Raji (cell line): ENCODE data around the gene ANTXR2.

ENCODE experiments used
- POLR2A ChIP-seq: IDR thresholded peaks from 2 replicates; pipeline ENCODE4 v1.6.1; 2011; ENCODE audit warnings: low read depth, low read length, control low read depth; ENCODE audit not compliant: insufficient read depth

Gene ANTXR2

DNA sequence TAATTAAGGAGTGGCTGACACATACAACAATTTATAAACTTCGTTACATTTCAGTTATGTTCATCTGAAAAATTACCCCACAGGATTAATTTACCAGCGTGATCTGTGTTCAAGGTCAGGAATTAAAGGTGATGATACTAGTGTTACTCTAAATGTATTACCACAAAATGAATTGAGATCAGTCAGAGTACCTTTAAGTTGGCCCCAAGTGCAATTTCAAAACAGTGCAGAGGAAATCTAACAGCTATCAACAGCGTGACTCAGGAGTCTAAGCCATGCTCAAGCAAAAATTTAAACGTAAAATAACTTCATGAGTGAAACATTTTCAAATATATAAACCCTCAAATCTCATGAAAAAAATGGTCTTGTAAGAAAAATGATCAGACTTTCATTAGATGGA, 18.7 kb downstream of the ANTXR2 start:
- TF ChIP-seq POLR2A, result no peak

DNA sequence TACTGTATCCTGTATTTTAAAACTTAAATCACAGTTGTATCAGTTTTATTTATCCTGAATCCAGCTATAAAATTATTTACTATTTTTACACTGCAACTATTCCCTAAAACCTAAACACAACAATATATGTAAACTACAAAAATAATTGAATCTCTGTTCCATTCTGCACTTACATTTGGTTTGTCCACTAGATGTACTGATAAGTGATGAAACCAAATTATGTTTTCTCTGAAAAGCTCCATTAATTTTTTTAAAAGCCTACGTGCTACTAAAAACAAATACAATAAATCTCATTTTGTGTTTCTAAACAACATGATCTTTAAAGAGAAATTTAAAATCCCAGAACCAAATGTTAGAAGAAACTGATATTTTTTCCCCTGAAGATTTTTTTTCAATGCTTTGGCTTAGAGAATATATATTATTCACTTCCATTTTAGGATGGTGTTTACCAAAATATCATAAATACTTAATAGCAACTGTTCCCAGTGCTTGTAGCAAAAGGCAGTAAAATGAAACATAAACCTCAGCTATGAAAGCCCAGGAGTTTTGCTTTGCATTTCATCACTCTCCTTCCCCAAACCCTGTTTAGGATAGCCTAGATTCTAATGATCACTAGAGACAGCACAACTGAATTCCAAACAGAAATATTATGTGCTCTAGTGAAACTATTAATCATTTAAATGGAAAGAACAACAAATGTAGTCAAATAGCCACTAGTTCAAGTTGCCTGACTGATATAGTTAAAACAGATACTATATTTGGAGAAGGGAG, 19.7 kb downstream of the ANTXR2 start:
- TF ChIP-seq POLR2A, result no peak

DNA sequence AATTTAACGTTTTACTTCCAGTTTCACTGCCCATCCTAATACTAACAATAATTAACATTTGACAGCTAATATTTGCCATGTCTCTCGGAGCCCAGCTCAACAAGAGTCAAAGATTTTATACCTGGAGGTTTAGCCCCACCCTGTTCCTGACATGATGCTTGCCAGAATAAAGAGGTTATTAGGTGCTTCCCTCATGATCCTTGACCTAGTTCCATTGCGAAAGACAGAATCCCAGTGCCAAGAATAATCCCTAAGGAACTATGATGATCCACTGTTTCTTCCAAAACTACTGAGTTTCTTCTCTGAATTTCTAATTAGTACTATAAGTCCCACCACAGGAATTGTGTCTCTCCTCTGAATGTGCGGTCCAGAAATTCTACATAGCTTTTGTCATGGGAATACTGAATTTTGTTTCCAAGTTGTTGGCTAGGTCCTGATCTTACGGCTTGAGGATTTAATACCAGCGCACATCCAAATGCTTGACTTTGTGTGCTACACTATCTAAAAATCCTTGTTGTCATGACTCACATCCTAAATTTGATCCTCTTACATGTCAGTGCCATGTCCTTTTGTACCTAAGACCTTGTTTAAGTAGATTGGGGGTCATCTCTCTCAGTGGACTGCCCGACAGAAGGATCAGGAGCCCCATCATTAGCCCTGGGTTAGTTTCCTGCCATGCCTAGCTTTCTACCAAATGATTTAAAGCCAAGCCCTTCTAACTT, 23.1 kb downstream of the ANTXR2 start:
- TF ChIP-seq POLR2A, result no peak

DNA sequence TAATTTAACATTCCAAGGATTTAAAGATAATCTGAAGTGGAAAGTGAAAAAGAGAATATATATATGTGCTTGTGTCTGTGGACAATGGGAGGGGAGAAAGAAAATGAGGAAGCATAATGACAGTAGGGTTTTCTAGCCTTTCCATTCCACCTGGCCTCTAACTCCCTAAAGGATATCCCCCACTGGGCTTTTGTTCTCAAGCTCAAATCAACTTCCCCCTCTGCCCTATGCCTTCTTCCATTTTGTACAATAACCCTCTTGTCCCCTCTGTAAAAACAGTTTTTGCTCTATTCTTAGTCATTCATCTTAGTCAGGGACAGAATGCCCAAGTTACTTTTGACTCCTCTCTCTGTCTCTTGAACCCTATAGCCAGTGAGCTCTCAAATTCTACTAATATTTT, 23.6 kb downstream of the ANTXR2 start:
- no peak for TF ChIP-seq POLR2A

DNA sequence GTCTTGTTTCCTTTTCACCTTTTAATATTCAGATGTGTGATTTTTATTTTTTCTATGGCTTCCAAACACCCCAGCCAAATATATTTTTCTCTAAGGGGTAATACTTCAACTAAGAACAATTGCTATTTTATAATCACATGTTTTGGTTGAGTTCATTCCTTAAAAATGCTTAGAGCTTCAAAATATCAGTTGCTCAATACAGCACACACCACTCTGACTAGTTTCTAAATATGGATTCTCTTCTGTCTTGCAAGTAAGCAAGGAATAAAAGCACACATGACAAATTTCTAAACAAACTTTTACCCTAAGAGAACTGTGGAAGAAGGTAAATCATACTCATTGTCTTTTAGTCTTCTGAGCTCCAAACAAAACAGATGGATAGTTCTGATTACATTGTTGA, 27.2 kb downstream of the ANTXR2 start:
- no peak for TF ChIP-seq POLR2A

DNA sequence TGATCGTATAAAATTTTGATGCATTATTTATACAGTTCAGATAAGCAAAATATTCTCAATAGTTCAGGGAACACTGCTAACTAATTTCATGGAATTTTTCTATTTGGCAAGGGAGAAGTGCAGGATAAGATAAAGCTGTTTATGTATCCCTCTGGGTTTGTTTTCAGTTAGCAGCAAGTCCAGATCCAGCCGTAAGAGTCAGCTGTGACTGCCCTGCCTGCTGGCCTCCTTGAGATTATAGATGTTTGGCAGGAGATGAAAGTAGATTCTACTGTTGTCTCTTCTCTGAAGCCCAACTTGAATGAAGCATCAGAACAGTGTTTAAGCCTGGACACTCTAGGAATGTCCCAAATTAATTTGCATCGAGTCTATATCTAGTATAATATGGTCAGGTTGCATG, 29.5 kb downstream of the ANTXR2 start:
- no peak for TF ChIP-seq POLR2A

GRCh38 chr4:80042821-80043220, 30.2 kb downstream of the ANTXR2 start:
- TF ChIP-seq POLR2A, result no peak

GRCh38 chr4:80037864-80038263, 35.2 kb downstream of the ANTXR2 start:
- TF ChIP-seq POLR2A, result no peak

GRCh38 chr4:80036949-80037685, 35.9 kb downstream of the ANTXR2 start:
- TF ChIP-seq POLR2A, result no peak

GRCh38 chr4:80036306-80036705, 36.7 kb downstream of the ANTXR2 start:
- no peak for TF ChIP-seq POLR2A

- no peak for TF ChIP-seq POLR2A
These were observed 37.7 kb downstream of the ANTXR2 start for GRCh38 chr4:80035336-80035735.

DNA sequence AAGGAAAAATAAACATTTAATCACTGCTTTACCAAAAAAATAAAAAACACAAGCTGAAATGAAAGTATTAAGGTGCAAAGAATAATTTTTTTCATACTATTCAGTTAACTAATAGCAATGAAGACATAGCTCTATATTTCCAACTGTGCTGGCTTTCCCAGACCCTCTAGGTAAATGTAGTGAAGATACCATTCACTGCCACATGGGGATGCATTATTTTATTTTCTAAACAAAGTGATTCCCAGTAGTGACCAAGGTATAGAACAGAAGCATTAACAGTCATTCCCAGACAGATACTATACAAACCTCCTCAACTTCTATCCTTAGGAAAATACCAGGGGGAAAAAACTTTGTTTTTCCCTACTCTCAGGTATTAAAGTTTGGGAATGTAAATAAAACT, 39.4 kb downstream of the ANTXR2 start:
- no peak for TF ChIP-seq POLR2A

DNA sequence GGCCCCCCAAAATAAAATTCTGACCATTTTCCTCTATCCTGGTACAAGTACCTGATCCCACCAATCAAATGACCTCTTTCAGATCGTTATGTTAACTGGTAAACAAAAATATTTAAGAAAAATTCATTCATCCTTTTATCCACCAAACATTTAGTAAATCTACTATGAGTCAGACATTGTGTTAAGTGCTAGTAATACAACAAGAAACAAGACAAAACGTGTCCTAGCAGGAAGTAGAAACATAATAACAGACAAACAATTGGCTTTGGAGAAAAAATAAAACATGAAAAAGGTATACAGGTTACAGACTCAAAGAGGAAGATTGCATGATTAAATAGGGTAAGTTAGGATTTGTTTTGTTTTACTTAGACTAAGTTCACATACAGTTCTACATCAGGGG, 43.7 kb downstream of the ANTXR2 start:
- TF ChIP-seq POLR2A, result no peak

DNA sequence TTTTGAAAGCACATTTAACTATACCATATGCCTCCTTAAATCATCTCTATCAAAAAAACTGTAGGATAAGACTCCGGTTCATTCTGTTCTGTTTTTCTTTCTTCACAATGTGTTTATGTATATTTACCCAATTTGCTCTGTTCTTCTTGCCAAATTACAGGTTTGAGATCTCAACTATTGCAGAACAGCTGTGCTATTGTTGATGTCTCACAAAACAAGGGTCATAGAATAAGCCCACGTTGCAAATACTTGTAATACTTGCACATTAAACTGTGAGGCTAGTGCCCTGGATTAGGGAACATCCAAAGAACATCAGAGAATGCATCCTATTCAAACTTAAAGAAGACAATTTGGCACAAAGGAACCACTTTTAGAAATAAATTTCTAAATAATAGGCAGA, 45.4 kb downstream of the ANTXR2 start:
- no peak for TF ChIP-seq POLR2A

DNA sequence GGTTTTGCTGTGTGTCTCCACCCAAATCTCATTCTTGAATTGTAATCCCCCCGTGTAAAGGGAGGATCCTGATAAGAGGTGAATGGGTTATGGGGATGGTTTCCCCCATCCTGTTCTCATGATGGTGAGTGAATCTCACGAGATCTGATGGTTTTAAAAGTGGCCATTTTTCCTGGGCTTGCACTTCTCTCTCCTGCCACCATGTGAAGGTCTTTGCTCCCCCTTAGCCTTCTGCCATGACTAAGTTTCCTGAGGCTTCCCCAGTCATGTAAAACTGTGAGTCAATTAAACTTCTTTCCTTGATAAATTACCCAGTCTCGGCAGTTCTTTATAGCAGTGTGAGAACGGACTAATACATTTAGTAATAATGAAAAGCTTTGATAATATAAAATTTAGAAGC, 46.9 kb downstream of the ANTXR2 start:
- no peak for TF ChIP-seq POLR2A

GRCh38 chr4:80024335-80024734, 48.7 kb downstream of the ANTXR2 start:
- no peak for TF ChIP-seq POLR2A

- no peak for TF ChIP-seq POLR2A
These were observed 50.7 kb downstream of the ANTXR2 start for GRCh38 chr4:80022282-80022681.
